K562 (cell line): ENCODE data around the gene ATRN. TPM values are rescaled to one million over a fixed set of nuclear protein-coding genes. Genes with fewer than 3 reads are reported as not detected.

ENCODE experiments used
- CHAMP1 ChIP-seq: fragments of 450-650 bp; IDR thresholded peaks from 2 replicates; pipeline ENCODE4 v1.6.1; 2016; ENCODE audit warnings: mild to moderate bottlenecking
- GTF2B ChIP-seq: IDR thresholded peaks from 2 replicates; pipeline ENCODE4 v1.6.1; 2011; ENCODE audit not compliant: insufficient read length; ENCODE audit errors: extremely low read depth
- PHF21A ChIP-seq: fragments of 450-650 bp; IDR thresholded peaks from 2 replicates; pipeline ENCODE4 v1.6.1; 2017; ENCODE audit warnings: low read depth, borderline replicate concordance
- POLR2H ChIP-seq: IDR thresholded peaks from 2 replicates; pipeline ENCODE4 v1.6.1; 2016; ENCODE audit warnings: missing genetic modification characterization, low read depth, mild to moderate bottlenecking, control low read depth, missing compliant biosample characterization, moderate library complexity
- SMARCB1 ChIP-seq: IDR thresholded peaks from 2 replicates; pipeline ENCODE4 v1.6.1; 2011; ENCODE audit warnings: improper control_type of control experiment, low read depth; ENCODE audit not compliant: insufficient read length
- TEAD1 ChIP-seq, 2 experiments: fragments of 450-650 bp in 1 of 2; sonication (generic) in 1 of 2; formaldehyde crosslinking; IDR thresholded peaks; 2 replicates each; pipeline versions ENCODE4 v1.4.0 to v1.8.0; 2020 to 2022; ENCODE audit warnings: mild to moderate bottlenecking in 2 of 2, missing genetic modification reagents in 1 of 2
- ZNF695 ChIP-seq: fragments of 450-650 bp; formaldehyde crosslinking; IDR thresholded peaks from 2 replicates; pipeline ENCODE4 v1.4.0; 2020; ENCODE audit warnings: mild to moderate bottlenecking, moderate library complexity
- polyA plus RNA-seq, 8 experiments: library from polyadenylated mRNA; depleted of rRNA in 4 of 8; stranded (reverse) in 5 of 8; unstranded in 3 of 8; fragments of >200 nt; fragmentation: Nextera tagmentation in 2 of 8; fragmentation: Illumina TruSeq in 1 of 8; extraction: Ambion mirVana in 2 of 8; extraction: Trizol in 1 of 8; gene quantifications; 2 replicates each; pipeline versions ENCODE4 v1.2.1 to v1.2.3, GENCODE V29; 2011 to 2014; ENCODE audit warnings: inconsistent platforms in 1 of 8, missing spikeins in 1 of 8
- total RNA-seq, 7 experiments: library from RNA; depleted of rRNA in 6 of 7; stranded (reverse); fragments of >200 nt in 6 of 7; fragmentation: Illumina TruSeq in 2 of 7; extraction: Trizol in 2 of 7; gene quantifications; 2 replicates each; pipeline versions ENCODE4 v1.2.1 to v1.2.3, GENCODE V29; 2011 to 2021; ENCODE audit warnings: low replicate concordance in 1 of 7

The ATRN gene
- total and polyA plus RNA-seq, 9 of the 15 experiments (the other 6 are each of a cell fraction or from before 2014, with no cell fraction given), result 0.69 to 16.5 (median 7.6) TPM

- TF ChIP-seq CHAMP1 (no peak), PHF21A (no peak), GTF2B (no peak), TEAD1 (CRISPR knock-in tag; IDR thresholded peaks at IDR 0.05) (no peak), POLR2H (tag) (no peak), SMARCB1 (no peak), ZNF695 (CRISPR knock-in tag) (no peak)
These were observed 8.2 kb downstream of the ATRN start (continued) for GRCh38 chr20:3479025-3479424.
